ENCODE data around the gene MAPKAP1. TPM values are rescaled to one million over a fixed set of nuclear protein-coding genes. Genes with fewer than 3 reads are reported as not detected.

Gene MAPKAP1
- total and polyA plus RNA-seq, 9 of the 15 experiments (the other 6 are each of a cell fraction or from before 2014, with no cell fraction given): 2.6 to 82.1 (median 61.1) TPM

DNA sequence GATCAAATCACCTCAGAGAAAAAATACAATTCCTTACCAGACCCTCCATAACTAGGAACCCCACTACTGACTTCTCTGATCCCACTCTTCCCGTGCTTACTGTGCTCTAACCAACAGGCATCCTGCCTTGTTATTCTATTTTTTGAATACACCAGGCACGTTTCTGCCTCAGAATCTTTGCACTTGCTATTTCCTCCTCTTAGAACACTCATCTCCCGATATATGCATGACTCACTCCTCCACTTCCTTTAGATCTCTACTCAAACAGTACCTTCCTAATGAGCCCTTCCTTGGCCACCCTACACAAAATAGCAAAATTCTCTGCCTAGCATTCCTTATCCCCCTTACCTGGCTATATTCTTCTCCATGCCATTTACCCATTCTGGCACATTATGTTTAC is 43.9 kb downstream of the MAPKAP1 start:
- H3K4me2 ChIP-seq (ENCODE audit: insufficient read depth, low read length): no peak overlapping the region
- TF ChIP-seq RAD21 (CRISPR knock-in tag; conservative IDR thresholded peaks at IDR 0.05 in 1 of 2, IDR thresholded peaks at IDR 0.05 in 1 of 2): no peak
- TF ChIP-seq FOSL1 (tag; conservative IDR thresholded peaks at IDR 0.05): peak; percentile 76
- peak; percentile 56; the same call in 1 of the 2 replicates for TF ChIP-seq BHLHE40 (IDR thresholded peaks at IDR 0.05; ENCODE audit: low read length)
- TF ChIP-seq CREB3L1 (IDR thresholded peaks at IDR 0.05; ENCODE audit: borderline replicate concordance, low read depth): no peak
- TF ChIP-seq CBFA2T3 (IDR thresholded peaks at IDR 0.05): no peak
- no peak for TF ChIP-seq NFE2 (IDR thresholded peaks at IDR 0.05; ENCODE audit: low read depth)
- 0 out of 2 replicates have a peak, but pooled peaks have one; percentile 29 for TF ChIP-seq SMARCE1 (IDR thresholded peaks at IDR 0.05)
- no peak for TF ChIP-seq MCM3 (IDR thresholded peaks at IDR 0.05)
- no peak for TF ChIP-seq ZBTB8A (IDR thresholded peaks at IDR 0.05; ENCODE audit: partially characterized antibody)
- no peak for TF ChIP-seq CEBPB (tag; IDR thresholded peaks at IDR 0.05)
- TF ChIP-seq SAP30 (IDR thresholded peaks at IDR 0.05; ENCODE audit: borderline replicate concordance, insufficient read depth, low read depth, low read length, poor library complexity, severe bottlenecking): no peak
- no peak for TF ChIP-seq TEAD4 (IDR thresholded peaks at IDR 0.05; ENCODE audit: low read length)
- TF ChIP-seq TEAD4 (CRISPR knock-in tag; IDR thresholded peaks at IDR 0.05; ENCODE audit: borderline replicate concordance): no peak
- TF ChIP-seq, protein P1, sequence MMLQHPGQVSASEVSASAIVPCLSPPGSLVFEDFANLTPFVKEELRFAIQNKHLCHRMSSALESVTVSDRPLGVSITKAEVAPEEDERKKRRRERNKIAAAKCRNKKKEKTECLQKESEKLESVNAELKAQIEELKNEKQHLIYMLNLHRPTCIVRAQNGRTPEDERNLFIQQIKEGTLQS (IDR thresholded peaks at IDR 0.05): peak; percentile 81
- TF ChIP-seq, protein P1 (CRISPR knock-in tag; conservative IDR thresholded peaks at IDR 0.05): no peak
- peak; percentile 61; the same call in 1 of the 2 replicates for TF ChIP-seq JUN (IDR thresholded peaks at IDR 0.05; ENCODE audit: borderline replicate concordance, low read depth, low read length)
- no peak for TF ChIP-seq JUN (CRISPR knock-in tag; IDR thresholded peaks at IDR 0.05; ENCODE audit: borderline replicate concordance)
- peak; percentile 43; the same call in 1 of the 2 replicates for TF ChIP-seq SMARCA4 (IDR thresholded peaks at IDR 0.05)
- peak; percentile 51; the same call in 1 of the 2 replicates for TF ChIP-seq DPF2 (IDR thresholded peaks at IDR 0.05)
- TF ChIP-seq JUND (IDR thresholded peaks at IDR 0.05; ENCODE audit: borderline replicate concordance, low read depth, low read length): peak; percentile 81; the same call in 1 of the 2 replicates
- TF ChIP-seq JUND (tag; IDR thresholded peaks at IDR 0.05; ENCODE audit: borderline replicate concordance, low read depth, low read length): 0 out of 3 replicates have a peak, but pooled peaks have one; percentile 45
- TF ChIP-seq, protein P2, sequence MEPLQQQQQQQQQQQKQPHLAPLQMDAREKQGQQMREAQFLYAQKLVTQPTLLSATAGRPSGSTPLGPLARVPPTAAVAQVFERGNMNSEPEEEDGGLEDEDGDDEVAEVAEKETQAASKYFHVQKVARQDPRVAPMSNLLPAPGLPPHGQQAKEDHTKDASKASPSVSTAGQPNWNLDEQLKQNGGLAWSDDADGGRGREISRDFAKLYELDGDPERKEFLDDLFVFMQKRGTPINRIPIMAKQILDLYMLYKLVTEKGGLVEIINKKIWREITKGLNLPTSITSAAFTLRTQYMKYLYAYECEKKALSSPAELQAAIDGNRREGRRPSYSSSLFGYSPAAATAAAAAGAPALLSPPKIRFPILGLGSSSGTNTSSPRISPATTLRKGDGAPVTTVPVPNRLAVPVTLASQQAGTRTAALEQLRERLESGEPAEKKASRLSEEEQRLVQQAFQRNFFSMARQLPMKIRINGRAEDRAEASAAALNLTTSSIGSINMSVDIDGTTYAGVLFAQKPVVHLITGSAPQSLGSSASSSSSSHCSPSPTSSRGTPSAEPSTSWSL (CRISPR knock-in tag; IDR thresholded peaks at IDR 0.05; ENCODE audit: borderline replicate concordance): no peak

More for the DNA sequence above, 43.9 kb downstream of the MAPKAP1 start:
- H3K27me3 ChIP-seq (ENCODE audit: control insufficient read depth in 2 of 2, insufficient read depth in 2 of 2, low read length in 2 of 2): no peaks in the 10 kb centered on the region
- WGBS (ENCODE audit: insufficient coverage, low coverage, missing lambda C conversion rate): 30% methylated on average over 3 of the region's 3 CpGs
- intact Hi-C loops (cut with micrococcal nuclease) (no loop called here), in situ Hi-C loops (cut with MboI) (no loop called here)
- no peaks in the 10 kb centered on the region for H3K9me1 ChIP-seq (ENCODE audit: control insufficient read depth, insufficient read depth, low read length)
- H3K4me3 ChIP-seq: no peak overlapping the region
- ChIA-PET CTCF (ENCODE audit: low intra/inter-chr PET ratio) (no interaction called here), POLR2A (no interaction called here)
- no peaks in the 10 kb centered on the region for H3K4me1 ChIP-seq (replicated peaks in 1 of 2; ENCODE audit: control insufficient read depth in 2 of 2, insufficient read depth in 2 of 2, low read length in 2 of 2)
- no peaks in the 10 kb centered on the region for H3K79me2 ChIP-seq (ENCODE audit: control insufficient read depth, insufficient read depth, low read length)
- DNase-seq (ENCODE audit: extremely low read depth in 1 of 4, low spot score in 3 of 4) (peak in 2 of 4 experiments; percentile 14 to 18), ATAC-seq (no peak), FAIRE-seq (peak; percentile 40)
- BruUV-seq (replicated peaks): no TSS peak
- no peaks in the 10 kb centered on the region for H4K20me1 ChIP-seq (replicated peaks; ENCODE audit: control insufficient read depth, insufficient read depth, low read length)
- no peak overlapping the region; the same call in 2 of the 3 replicates for H3K27ac ChIP-seq (ENCODE audit: extremely low read depth, low read depth, low read length)
- H3K9ac ChIP-seq (ENCODE audit: insufficient read depth in 1 of 2, low read depth in 2 of 2, low read length in 2 of 2): no peak overlapping the region
- no peaks in the 10 kb centered on the region for H3K9me3 ChIP-seq (replicated peaks; ENCODE audit: control insufficient read depth, insufficient read depth, low read depth, low read length)
- peaks cover 4% of the 10 kb centered on the region; the same call in 1 of the 3 replicates for H3K36me3 ChIP-seq (ENCODE audit: control insufficient read depth, insufficient read depth, low read length)
- no peak overlapping the region for H2AFZ ChIP-seq (ENCODE audit: low read depth, low read length)

Data from K562 (cell line).